Fibroblast of lung (primary cell): ENCODE measurements around the gene EPHB3.

ENCODE experiments used
- CTCF ChIP-seq, 2 donors: IDR thresholded peaks in 1 of 2; conservative IDR thresholded peaks in 1 of 2; 1 replicate in 1 of 2; 2 replicates in 1 of 2; pipeline ENCODE4 v1.5.1; 2011 to 2012; ENCODE audit warnings: low read length in 2 of 2, control low read depth in 1 of 2, inconsistent platforms in 1 of 2, low read depth in 1 of 2, mild to moderate bottlenecking in 1 of 2
- EZH2 ChIP-seq: IDR thresholded peaks from 2 replicates; pipeline ENCODE4 v1.5.1; 2012; ENCODE audit warnings: low read length, control low read depth, mild to moderate bottlenecking; ENCODE audit errors: missing control alignments

- TF ChIP-seq CTCF (conservative IDR thresholded peaks at IDR 0.05 in 1 of 2, IDR thresholded peaks at IDR 0.05 in 1 of 2; ENCODE audit: low read depth in 1 of 2, low read length in 2 of 2) (no peak), EZH2 (no peak)
These were observed 37.0 kb downstream of the EPHB3 start for GRCh38 chr3:184598574-184598927.
